SK-N-SH treated with all-trans-retinoic acid at 6 μM for 48 hours (cell line): ENCODE measurements around the gene ERP29.

ENCODE experiments used
- BACH2 ChIP-seq: fragments of 250-450 bp; sonication (Bioruptor Pico); IDR thresholded peaks from 2 replicates; pipeline ENCODE4 v1.9.0; 2021; ENCODE audit warnings: mild to moderate bottlenecking, borderline replicate concordance
- RARB ChIP-seq: fragments of 250-450 bp; sonication (Bioruptor Pico); IDR thresholded peaks from 2 replicates; pipeline ENCODE4 v1.8.0; 2021; ENCODE audit warnings: mild to moderate bottlenecking, moderate library complexity
- TF ChIP-seq, protein P1 (sequence below): fragments of 250-450 bp; sonication (Bioruptor Pico); IDR thresholded peaks from 2 replicates; pipeline ENCODE4 v1.8.0; 2020; ENCODE audit warnings: mild to moderate bottlenecking, moderate library complexity, borderline replicate concordance

DNA sequence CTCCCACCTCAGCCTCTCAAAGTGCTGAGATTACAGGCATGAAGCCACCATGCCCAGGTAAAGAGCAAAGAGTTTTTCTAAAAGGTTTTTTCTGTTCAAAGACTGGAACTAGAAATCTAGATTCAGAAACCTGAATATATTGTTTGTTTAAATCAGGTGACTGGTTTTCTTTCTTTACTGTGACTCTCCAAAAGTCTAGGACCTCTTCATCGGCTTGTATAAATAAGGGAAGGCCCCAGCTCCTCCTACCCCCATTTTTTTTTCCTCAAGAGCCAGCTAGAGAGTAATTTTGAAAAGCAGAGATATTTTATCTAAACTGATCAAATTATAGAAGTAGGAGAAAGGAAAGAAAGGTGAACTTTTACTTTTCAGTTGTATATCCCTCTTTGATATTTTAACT, 48.3 kb upstream of the ERP29 start:
- TF ChIP-seq, protein P1, sequence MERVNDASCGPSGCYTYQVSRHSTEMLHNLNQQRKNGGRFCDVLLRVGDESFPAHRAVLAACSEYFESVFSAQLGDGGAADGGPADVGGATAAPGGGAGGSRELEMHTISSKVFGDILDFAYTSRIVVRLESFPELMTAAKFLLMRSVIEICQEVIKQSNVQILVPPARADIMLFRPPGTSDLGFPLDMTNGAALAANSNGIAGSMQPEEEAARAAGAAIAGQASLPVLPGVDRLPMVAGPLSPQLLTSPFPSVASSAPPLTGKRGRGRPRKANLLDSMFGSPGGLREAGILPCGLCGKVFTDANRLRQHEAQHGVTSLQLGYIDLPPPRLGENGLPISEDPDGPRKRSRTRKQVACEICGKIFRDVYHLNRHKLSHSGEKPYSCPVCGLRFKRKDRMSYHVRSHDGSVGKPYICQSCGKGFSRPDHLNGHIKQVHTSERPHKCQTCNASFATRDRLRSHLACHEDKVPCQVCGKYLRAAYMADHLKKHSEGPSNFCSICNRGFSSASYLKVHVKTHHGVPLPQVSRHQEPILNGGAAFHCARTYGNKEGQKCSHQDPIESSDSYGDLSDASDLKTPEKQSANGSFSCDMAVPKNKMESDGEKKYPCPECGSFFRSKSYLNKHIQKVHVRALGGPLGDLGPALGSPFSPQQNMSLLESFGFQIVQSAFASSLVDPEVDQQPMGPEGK: no peak
- TF ChIP-seq BACH2 (CRISPR knock-in tag) (no peak), RARB (CRISPR knock-in tag) (no peak)
